ENCODE data around the gene U2AF2.

U2AF2 gene

GRCh38 chr19:55654868-55655647 lies at the start of gene U2AF2:
Gene U2AF2, plus strand, starts transcription at chr19:55655035. Its CDS starts 70 bp downstream, at chr19:55655105.
- peaks cover 72% of the 10 kb centered on the region for H3K36me3 Mint-ChIP-seq
- peak; percentile 68 for ATAC-seq
- H3K4me1 Mint-ChIP-seq = peaks cover 55% of the 10 kb centered on the region

GRCh38 chr19:55605207-55605636 lies 49.6 kb upstream of the U2AF2 start:
- peak overlapping the region; percentile 91 for H3K4me3 Mint-ChIP-seq
- no peaks in the 10 kb centered on the region for H3K9me3 Mint-ChIP-seq
- peak; percentile 84 for ATAC-seq
- H3K4me1 Mint-ChIP-seq = peaks cover 69% of the 10 kb centered on the region
- peak overlapping the region; percentile 94 for H3K27ac Mint-ChIP-seq
- peak; percentile 98 to 99 for DNase-seq (ENCODE audit: low spot score in 2 of 2)
- H3K36me3 Mint-ChIP-seq = peaks cover 51% of the 10 kb centered on the region

More at GRCh38 chr19:55654868-55655647, at the start of gene U2AF2:
- H3K9me3 Mint-ChIP-seq = no peaks in the 10 kb centered on the region
- peak within 1 kb of the TSS; percentile 90 for H3K4me3 Mint-ChIP-seq
- DNase-seq (ENCODE audit: low spot score in 2 of 2) = peak; percentile 96 to 97
- peak within 1 kb of the TSS; percentile 100 for H3K27ac Mint-ChIP-seq

- H3K4me3 Mint-ChIP-seq = peak within 1 kb of the TSS; percentile 91
- peaks cover 73% of the 10 kb centered on the region for H3K4me1 Mint-ChIP-seq
These were observed 49.0 kb upstream of the U2AF2 start, which contains the start of gene ZNF865 for GRCh38 chr19:55605637-55606470. Gene ZNF865, plus strand, starts transcription at chr19:55605647. Its CDS starts 7,972 bp downstream, at chr19:55613619.

GRCh38 chr19:55606471-55606787 lies 48.4 kb upstream of the U2AF2 start:
- Mint-ChIP-seq H3K4me3 (peak overlapping the region; percentile 91), H3K27ac (peak overlapping the region; percentile 94), H3K4me1 (peaks cover 73% of the 10 kb centered on the region), H3K9me3 (no peaks in the 10 kb centered on the region), H3K36me3 (peaks cover 44% of the 10 kb centered on the region)
- ATAC-seq = no peak
- DNase-seq (ENCODE audit: low spot score in 2 of 2) = no peak

More at GRCh38 chr19:55605637-55606470, 49.0 kb upstream of the U2AF2 start, which contains the start of gene ZNF865:
- peak; percentile 40 to 85 for DNase-seq (ENCODE audit: low spot score in 2 of 2)
- H3K36me3 Mint-ChIP-seq = peaks cover 50% of the 10 kb centered on the region
- no peaks in the 10 kb centered on the region for H3K9me3 Mint-ChIP-seq
- H3K27ac Mint-ChIP-seq = peak within 1 kb of the TSS; percentile 94
- peak; percentile 60 for ATAC-seq

GRCh38 chr19:55606817-55607216 lies 48.0 kb upstream of the U2AF2 start:
- Mint-ChIP-seq H3K4me3 (peak overlapping the region; percentile 91), H3K36me3 (peaks cover 40% of the 10 kb centered on the region), H3K27ac (peak overlapping the region; percentile 94), H3K4me1 (peaks cover 73% of the 10 kb centered on the region), H3K9me3 (no peaks in the 10 kb centered on the region)
- ATAC-seq = no peak
- no peak for DNase-seq (ENCODE audit: low spot score in 2 of 2)

- DNase-seq (ENCODE audit: low spot score in 2 of 2) (no peak), ATAC-seq (no peak)
- Mint-ChIP-seq H3K36me3 (peaks cover 37% of the 10 kb centered on the region), H3K9me3 (no peaks in the 10 kb centered on the region), H3K27ac (no peak overlapping the region), H3K4me3 (no peak overlapping the region), H3K4me1 (peaks cover 75% of the 10 kb centered on the region)
These were observed 45.5 kb upstream of the U2AF2 start for GRCh38 chr19:55609326-55609725.

GRCh38 chr19:55611300-55611982 lies 43.4 kb upstream of the U2AF2 start:
- DNase-seq (ENCODE audit: low spot score in 2 of 2) (no peak), ATAC-seq (no peak)
- peak overlapping the region; percentile 83 for H3K27ac Mint-ChIP-seq
- peaks cover 27% of the 10 kb centered on the region for H3K36me3 Mint-ChIP-seq
- H3K4me3 Mint-ChIP-seq = no peak overlapping the region
- H3K9me3 Mint-ChIP-seq = no peaks in the 10 kb centered on the region
- peaks cover 61% of the 10 kb centered on the region for H3K4me1 Mint-ChIP-seq

GRCh38 chr19:55611983-55612645 lies 42.7 kb upstream of the U2AF2 start:
- H3K27ac Mint-ChIP-seq = peak overlapping the region; percentile 83
- no peaks in the 10 kb centered on the region for H3K9me3 Mint-ChIP-seq
- no peak overlapping the region for H3K4me3 Mint-ChIP-seq
- peaks cover 54% of the 10 kb centered on the region for H3K4me1 Mint-ChIP-seq
- no peak for ATAC-seq
- DNase-seq (ENCODE audit: low spot score in 2 of 2) = no peak
- H3K36me3 Mint-ChIP-seq = peaks cover 27% of the 10 kb centered on the region

- peak overlapping the region; percentile 83 for H3K27ac Mint-ChIP-seq
- DNase-seq (ENCODE audit: low spot score in 2 of 2) (no peak), ATAC-seq (no peak)
- no peak overlapping the region for H3K4me3 Mint-ChIP-seq
- H3K9me3 Mint-ChIP-seq = no peaks in the 10 kb centered on the region
- H3K36me3 Mint-ChIP-seq = peaks cover 36% of the 10 kb centered on the region
- peaks cover 42% of the 10 kb centered on the region for H3K4me1 Mint-ChIP-seq
These were observed 41.4 kb upstream of the U2AF2 start for GRCh38 chr19:55613396-55613795.

- no peak for DNase-seq (ENCODE audit: low spot score in 2 of 2)
- H3K27ac Mint-ChIP-seq = no peak overlapping the region
- no peaks in the 10 kb centered on the region for H3K9me3 Mint-ChIP-seq
- ATAC-seq = no peak
- H3K4me3 Mint-ChIP-seq = no peak overlapping the region
- H3K4me1 Mint-ChIP-seq = peaks cover 38% of the 10 kb centered on the region
- H3K36me3 Mint-ChIP-seq = peaks cover 38% of the 10 kb centered on the region
These were observed 40.7 kb upstream of the U2AF2 start for GRCh38 chr19:55613930-55614710.

GRCh38 chr19:55614711-55615542 lies 39.9 kb upstream of the U2AF2 start:
- H3K36me3 Mint-ChIP-seq = peaks cover 36% of the 10 kb centered on the region
- no peak overlapping the region for H3K27ac Mint-ChIP-seq
- ATAC-seq (no peak), DNase-seq (ENCODE audit: low spot score in 2 of 2) (no peak)
- no peak overlapping the region for H3K4me3 Mint-ChIP-seq
- H3K9me3 Mint-ChIP-seq = no peaks in the 10 kb centered on the region
- H3K4me1 Mint-ChIP-seq = peaks cover 31% of the 10 kb centered on the region

GRCh38 chr19:55615543-55616394 lies 39.1 kb upstream of the U2AF2 start:
- Mint-ChIP-seq H3K36me3 (peaks cover 41% of the 10 kb centered on the region), H3K4me3 (no peak overlapping the region)

More at GRCh38 chr19:55615543-55616394, 39.1 kb upstream of the U2AF2 start:
- no peak overlapping the region for H3K27ac Mint-ChIP-seq
- no peaks in the 10 kb centered on the region for H3K9me3 Mint-ChIP-seq
- ATAC-seq = no peak
- peaks cover 24% of the 10 kb centered on the region for H3K4me1 Mint-ChIP-seq
- DNase-seq (ENCODE audit: low spot score in 2 of 2) = no peak
